ENCODE measurements around the gene ACP7. TPM values are rescaled to one million over a fixed set of nuclear protein-coding genes. Genes with fewer than 3 reads are reported as not detected.

ACP7 gene
- total and polyA plus RNA-seq, 10 of the 15 experiments (the other 5 are each of a cell fraction or from before 2014, with no cell fraction given), result not detected

DNA sequence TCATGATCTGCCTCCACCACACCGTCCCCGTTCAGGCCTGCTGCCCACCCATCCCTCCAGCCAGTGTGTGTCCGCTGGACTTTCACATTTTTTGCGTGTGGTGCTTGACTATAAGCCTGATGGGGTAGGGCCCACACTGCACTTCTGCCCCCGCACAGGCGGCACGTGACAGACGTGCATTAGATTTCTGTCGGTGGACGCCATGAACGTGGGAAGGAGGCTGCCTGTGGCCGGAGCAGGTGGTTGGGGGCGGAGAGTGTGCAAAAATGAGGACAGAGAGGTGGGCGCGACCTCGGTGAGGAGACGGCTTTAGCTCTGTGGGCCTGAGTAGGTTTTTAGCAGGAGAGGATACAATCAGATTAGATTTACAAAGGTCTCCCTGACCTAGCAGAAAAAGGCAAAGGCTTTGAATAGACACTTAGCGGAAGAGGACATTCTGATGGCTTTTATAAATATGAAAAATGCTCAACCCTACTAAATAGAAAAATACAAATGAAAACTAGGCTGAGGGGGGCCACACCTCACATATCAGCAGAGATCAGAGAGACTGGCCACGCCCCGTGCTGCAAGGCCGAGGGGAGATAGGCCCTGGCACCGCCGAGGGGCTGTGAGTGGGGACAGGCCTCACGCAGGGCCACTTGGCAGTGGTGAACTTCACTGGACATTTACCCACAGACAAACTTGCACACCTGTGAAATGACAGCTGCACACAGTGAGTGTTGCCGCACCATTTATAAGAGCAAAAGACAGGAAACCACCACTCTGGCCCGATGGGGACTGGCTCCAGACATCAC is 66.8 kb downstream of the ACP7 start:
- H3K79me2 ChIP-seq (ENCODE audit: control insufficient read depth, insufficient read depth, low read length), result no peaks in the 10 kb centered on the region

DNA sequence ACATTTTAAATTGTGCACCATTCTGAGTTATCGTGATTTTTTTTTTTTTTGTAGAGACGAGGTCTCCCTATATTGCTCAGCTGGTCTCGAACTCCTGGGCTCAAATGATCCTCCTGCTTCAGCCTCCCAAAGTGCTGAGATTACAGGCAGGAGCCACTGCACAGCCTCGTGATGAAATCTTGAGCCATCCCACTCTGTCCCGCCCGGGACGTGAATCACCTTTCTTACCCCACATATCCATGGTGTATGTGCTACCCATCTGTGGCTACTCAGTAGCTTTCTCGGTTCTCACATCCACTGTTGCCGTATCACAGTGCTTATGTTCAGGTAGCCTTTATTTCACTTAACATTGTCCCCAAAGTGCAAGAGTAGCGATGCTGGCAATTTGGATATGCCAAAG is 67.9 kb downstream of the ACP7 start:
- SMC1A ChIA-PET (ENCODE audit: uncharacterized antibody, unreplicated experiment), result no interaction called here
- Histone ChIP-seq H3K9ac (ENCODE audit: control insufficient read depth, insufficient read depth, low read length) (no peak overlapping the region), H3K27ac (ENCODE audit: control insufficient read depth, insufficient read depth) (no peak overlapping the region), H3K36me3 (ENCODE audit: control insufficient read depth in 2 of 2, insufficient read depth in 2 of 2, low read length in 1 of 2) (peaks cover 0 to 4% of the 10 kb centered on the region in 2 experiments; a peak in 1 of 4 replicates), H3K4me3 (no peak overlapping the region), H2AFZ (ENCODE audit: control insufficient read depth, low read depth, low read length) (no peak overlapping the region), H3K9me3 (replicated peaks; ENCODE audit: control insufficient read depth, insufficient read depth, low read length) (no peaks in the 10 kb centered on the region), H4K20me1 (ENCODE audit: control insufficient read depth, insufficient read depth) (no peaks in the 10 kb centered on the region), H3K79me2 (ENCODE audit: control insufficient read depth, insufficient read depth, low read length) (no peaks in the 10 kb centered on the region), H3K27me3 (replicated peaks in 1 of 2; ENCODE audit: control insufficient read depth in 2 of 2, insufficient read depth in 2 of 2, low read length in 1 of 2) (no peaks in the 10 kb centered on the region), H3K4me2 (ENCODE audit: control insufficient read depth, insufficient read depth) (no peak overlapping the region), H3K4me1 (ENCODE audit: control insufficient read depth, insufficient read depth, low read length) (no peaks in the 10 kb centered on the region)
- RAD21 ChIA-PET (ENCODE audit: unreplicated experiment), result no interaction called here
- DNase-seq (ENCODE audit: low read depth, low spot score) (no peak), FAIRE-seq (no peak), ATAC-seq (no peak)
- POLR2A ChIA-PET, result no interaction called here
- 87% methylated on average over 10 of the region's 10 CpGs for WGBS (ENCODE audit: insufficient coverage, insufficient replicate concordance, low lambda C conversion rate, missing lambda C conversion rate)
- in situ Hi-C loops (cut with MboI), result no loop called here
- CTCF ChIA-PET, result no interaction called here
- BruUV-seq (replicated peaks), result no TSS peak
- intact Hi-C loops (cut with micrococcal nuclease; ENCODE audit: unreplicated experiment), result no loop called here
- TF ChIP-seq GATAD2B (conservative IDR thresholded peaks at IDR 0.05; ENCODE audit: low read depth) (no peak), CHD4 (IDR thresholded peaks at IDR 0.05) (no peak), ZZZ3 (IDR thresholded peaks at IDR 0.05; ENCODE audit: control insufficient read depth, insufficient read length, low read depth) (no peak), HCFC1 (IDR thresholded peaks at IDR 0.05; ENCODE audit: low read length) (no peak), STAT1 (conservative IDR thresholded peaks at IDR 0.05) (no peak), LARP7 (IDR thresholded peaks at IDR 0.05) (no peak)

More for the DNA sequence above, 66.8 kb downstream of the ACP7 start:
- H3K9me3 ChIP-seq (replicated peaks; ENCODE audit: control insufficient read depth, insufficient read depth, low read length), result no peaks in the 10 kb centered on the region
- no peak overlapping the region for H3K27ac ChIP-seq (ENCODE audit: control insufficient read depth, insufficient read depth)
- DNase-seq (ENCODE audit: low read depth, low spot score) (no peak), FAIRE-seq (no peak), ATAC-seq (no peak)
- in situ Hi-C loops (cut with MboI) (no loop called here), intact Hi-C loops (cut with micrococcal nuclease; ENCODE audit: unreplicated experiment) (no loop called here)
- no peak for TF ChIP-seq YBX1 (IDR thresholded peaks at IDR 0.05)
- no peak for TF ChIP-seq GABPA (IDR thresholded peaks at IDR 0.05; ENCODE audit: low read depth)
- TF ChIP-seq BRCA1 (IDR thresholded peaks at IDR 0.05; ENCODE audit: low read depth, low read length), result no peak
- no peak for TF ChIP-seq NR2F1 (conservative IDR thresholded peaks at IDR 0.05)
- TF ChIP-seq TAF1 (IDR thresholded peaks at IDR 0.05; ENCODE audit: borderline replicate concordance, low read depth, low read length), result no peak
- no peak for TF ChIP-seq BCL11A (IDR thresholded peaks at IDR 0.05; ENCODE audit: low read depth, low read length)
- TF ChIP-seq PAX5 (IDR thresholded peaks at IDR 0.05; ENCODE audit: borderline replicate concordance, low read depth, low read length), result no peak
- no peak for TF ChIP-seq IKZF2 (IDR thresholded peaks at IDR 0.05)
- ChIA-PET CTCF (no interaction called here), POLR2A (no interaction called here), RAD21 (ENCODE audit: unreplicated experiment) (no interaction called here), SMC1A (ENCODE audit: uncharacterized antibody, unreplicated experiment) (no interaction called here)
- no peak overlapping the region for H3K9ac ChIP-seq (ENCODE audit: control insufficient read depth, insufficient read depth, low read length)
- no peaks in the 10 kb centered on the region for H3K4me1 ChIP-seq (ENCODE audit: control insufficient read depth, insufficient read depth, low read length)
- WGBS (ENCODE audit: insufficient coverage, insufficient replicate concordance, low lambda C conversion rate, missing lambda C conversion rate), result 89% methylated on average over 26 of the region's 26 CpGs
- peaks cover 0 to 4% of the 10 kb centered on the region in 2 experiments; a peak in 1 of 4 replicates for H3K36me3 ChIP-seq (ENCODE audit: control insufficient read depth in 2 of 2, insufficient read depth in 2 of 2, low read length in 1 of 2)
- no peaks in the 10 kb centered on the region for H4K20me1 ChIP-seq (ENCODE audit: control insufficient read depth, insufficient read depth)
- BruUV-seq (replicated peaks), result no TSS peak
- H3K4me2 ChIP-seq (ENCODE audit: control insufficient read depth, insufficient read depth), result no peak overlapping the region
- no peak overlapping the region for H3K4me3 ChIP-seq
- no peak overlapping the region for H2AFZ ChIP-seq (ENCODE audit: control insufficient read depth, low read depth, low read length)
- no peaks in the 10 kb centered on the region for H3K27me3 ChIP-seq (replicated peaks in 1 of 2; ENCODE audit: control insufficient read depth in 2 of 2, insufficient read depth in 2 of 2, low read length in 1 of 2)
